GM12878 (cell line): ENCODE data around the gene AKR1C4. TPM values are rescaled to one million over a fixed set of nuclear protein-coding genes. Genes with fewer than 3 reads are reported as not detected.

ENCODE experiments used
- ATAC-seq: fragments of 200-7000 bp; cut with Tn5 transposase; 3 replicates; pipeline ENCODE4 v1.9.1; 2020; ENCODE audit warnings: mild to moderate bottlenecking, moderate library complexity
- BruUV-seq: library from RNA; stranded (reverse); fragments of 400-500 nt; replicated peaks from 2 replicates; lab custom pipeline; 2021; lab: Mats Ljungman, UMichigan
- CTCF ChIA-PET: fragments of 300-600 bp; sonication (Branson Sonifier 250); formaldehyde crosslinking; extraction: SDS; loops from one replicate; lab custom pipeline; 2021; ENCODE audit warnings: inconsistent platforms; lab: Yijun Ruan, JAX
- POLR2A ChIA-PET: fragments of 350-600 bp; formaldehyde crosslinking; extraction: SDS; loops from one replicate; lab custom pipeline; 2021; ENCODE audit warnings: inconsistent platforms; lab: Charles Lee
- RAD21 ChIA-PET: fragments of 300-600 bp; sonication (Branson Sonifier 250); formaldehyde crosslinking; loops from one replicate; lab custom pipeline; 2023; ENCODE audit warnings: antibody characterized with exemption; ENCODE audit not compliant: unreplicated experiment; lab: Charles Lee
- SMC1A ChIA-PET: fragments of 300-600 bp; sonication (Branson Sonifier 250); formaldehyde crosslinking; loops from one replicate; lab custom pipeline; 2023; ENCODE audit not compliant: unreplicated experiment, uncharacterized antibody; lab: Charles Lee
- DNase-seq: peaks from one replicate; pipeline ENCODE4 v3.0.0-alpha.2; 2011; ENCODE audit warnings: low read depth, low spot score
- FAIRE-seq: peaks from 3 replicates; lab custom pipeline; 2011; peaks lifted over from hg19 to GRCh38; lab: Jason Lieb, UNC
- H2AFZ ChIP-seq: 2 replicates; pipeline ENCODE4 v1.6.0; 2011; ENCODE audit warnings: low read depth, low read length, control low read depth; ENCODE audit not compliant: control insufficient read depth
- H3K27ac ChIP-seq: 2 replicates; pipeline ENCODE4 v1.5.1; 2011; ENCODE audit warnings: control low read depth; ENCODE audit not compliant: control insufficient read depth, insufficient read depth
- H3K27me3 ChIP-seq, 2 experiments: replicated peaks in 1 of 2; 2 replicates each; pipeline versions ENCODE4 v1.6.0 to v1.6.1; 2011; ENCODE audit warnings: low read length in 1 of 2; ENCODE audit not compliant: control insufficient read depth in 2 of 2, insufficient read depth in 2 of 2
- H3K36me3 ChIP-seq, 2 experiments: 2 replicates each; pipeline ENCODE4 v1.5.1; 2011; ENCODE audit warnings: low read length in 1 of 2; ENCODE audit not compliant: control insufficient read depth in 2 of 2, insufficient read depth in 2 of 2
- H3K4me1 ChIP-seq: 2 replicates; pipeline ENCODE4 v1.6.1; 2011; ENCODE audit warnings: mild to moderate bottlenecking, low read length, moderate library complexity, mixed read lengths; ENCODE audit not compliant: control insufficient read depth, insufficient read depth
- H3K4me2 ChIP-seq: 2 replicates; pipeline ENCODE4 v1.6.0; 2011; ENCODE audit warnings: control low read depth; ENCODE audit not compliant: control insufficient read depth, insufficient read depth
- H3K4me3 ChIP-seq: fragments of 200-600 bp; sonication (generic); 2 replicates; pipeline ENCODE4 v1.5.1; 2016
- H3K79me2 ChIP-seq: 2 replicates; pipeline ENCODE4 v1.6.0; 2011; ENCODE audit warnings: low read length; ENCODE audit not compliant: control insufficient read depth, insufficient read depth
- H3K9ac ChIP-seq: 2 replicates; pipeline ENCODE4 v1.8.0; 2011; ENCODE audit warnings: low read length, control low read depth, mixed read lengths; ENCODE audit not compliant: control insufficient read depth, insufficient read depth
- H3K9me3 ChIP-seq: replicated peaks from 3 replicates; pipeline ENCODE4 v1.5.1; 2011; ENCODE audit warnings: mild to moderate bottlenecking, low read length; ENCODE audit not compliant: control insufficient read depth, insufficient read depth
- H4K20me1 ChIP-seq: 2 replicates; pipeline ENCODE4 v1.6.0; 2011; ENCODE audit not compliant: control insufficient read depth, insufficient read depth
- EED ChIP-seq: sonication (generic); IDR thresholded peaks from 2 replicates; pipeline ENCODE4 v1.6.1; 2016; ENCODE audit warnings: antibody characterized with exemption, low read depth
- ELK1 ChIP-seq: IDR thresholded peaks from 2 replicates; pipeline ENCODE4 v1.6.1; 2012; ENCODE audit warnings: low read depth, low read length, improper control_type of control experiment
- NFIC ChIP-seq: IDR thresholded peaks from 2 replicates; pipeline ENCODE4 v1.6.1; 2012; ENCODE audit warnings: low read depth, mild to moderate bottlenecking, inconsistent platforms, low read length, moderate library complexity
- SPI1 ChIP-seq: IDR thresholded peaks from 2 replicates; pipeline ENCODE4 v1.6.1; 2011; ENCODE audit warnings: low read depth, mild to moderate bottlenecking, low read length, moderate library complexity, borderline replicate concordance; ENCODE audit not compliant: insufficient read depth
- ZNF207 ChIP-seq: fragments of 450-650 bp; IDR thresholded peaks from 2 replicates; pipeline ENCODE4 v1.6.1; 2014; ENCODE audit warnings: antibody characterized with exemption, mild to moderate bottlenecking, borderline replicate concordance
- ZNF384 ChIP-seq: IDR thresholded peaks from 2 replicates; pipeline ENCODE4 v1.6.1; 2012; ENCODE audit warnings: low read depth, mild to moderate bottlenecking, low read length, improper control_type of control experiment, borderline replicate concordance
- whole genome bisulfite sequencing: methylation state at CpG from one replicate; pipeline ENCODE4 v1.1.6; 2016; ENCODE audit warnings: low lambda C conversion rate; ENCODE audit not compliant: insufficient replicate concordance, insufficient coverage; ENCODE audit errors: missing lambda C conversion rate; 5-methylcytosine and 5-hydroxymethylcytosine counted together
- in situ Hi-C: fragments of 300-500 bp; cut with MboI; formaldehyde crosslinking; loops from 9 replicates; pipeline ENCODE4 v1.14.3; 2018; ENCODE audit warnings: mixed read lengths
- intact Hi-C: fragments of 100-400 bp; cut with micrococcal nuclease; formaldehyde crosslinking; loops from one replicate; pipeline ENCODE4 v1.14.2; 2022; ENCODE audit not compliant: unreplicated experiment
- polyA plus RNA-seq, 11 experiments: library from polyadenylated mRNA; depleted of rRNA in 4 of 11; unstranded in 6 of 11; stranded (reverse) in 5 of 11; fragments of >200 nt; fragmentation: Nextera tagmentation in 4 of 11; fragmentation: Illumina TruSeq in 1 of 11; extraction: Ambion mirVana in 4 of 11; extraction: Trizol in 1 of 11; gene quantifications; 1 replicate in 1 of 11; 2 replicates in 10 of 11; pipeline versions ENCODE4 v1.2.1 to v1.2.3, GENCODE V29; 2011 to 2016; ENCODE audit warnings: inconsistent platforms in 2 of 11, missing spikeins in 2 of 11, low read depth in 1 of 11
- total RNA-seq, 4 experiments: library from RNA; depleted of rRNA in 3 of 4; stranded (reverse); fragments of >200 nt in 3 of 4; fragmentation: Illumina TruSeq in 1 of 4; extraction: Trizol in 1 of 4; gene quantifications; 2 replicates each; pipeline versions ENCODE4 v1.2.1 to v1.2.3, GENCODE V29; 2013 to 2021
- TF ChIP-seq, protein P1 (sequence below): fragments of 450-650 bp; IDR thresholded peaks from 2 replicates; pipeline ENCODE4 v1.6.1; 2017; ENCODE audit warnings: borderline replicate concordance
- TF ChIP-seq, protein P2 (sequence below), 3 experiments: IDR thresholded peaks in 2 of 3; conservative IDR thresholded peaks in 1 of 3; 2 replicates each; pipeline ENCODE4 v1.5.1; 2011; ENCODE audit warnings: low read depth in 3 of 3, low read length in 3 of 3, mild to moderate bottlenecking in 3 of 3, control low read depth in 2 of 3, moderate library complexity in 2 of 3, inconsistent platforms in 1 of 3, mixed read lengths in 1 of 3; ENCODE audit not compliant: control insufficient read depth in 2 of 3, insufficient read depth in 1 of 3; ENCODE audit errors: extremely low read depth in 1 of 3
- TF ChIP-seq, protein P3 (sequence below): fragments of 450-650 bp; IDR thresholded peaks from 2 replicates; pipeline ENCODE4 v1.6.1; 2018; ENCODE audit warnings: mild to moderate bottlenecking, low read depth, moderate library complexity; ENCODE audit not compliant: partially characterized antibody
- TF ChIP-seq, protein P4 (sequence below): fragments of 450-650 bp; formaldehyde crosslinking; IDR thresholded peaks from 2 replicates; pipeline ENCODE4 v1.4.0; 2020; ENCODE audit warnings: mild to moderate bottlenecking, moderate library complexity

Gene AKR1C4
- total and polyA plus RNA-seq, 10 of the 15 experiments (the other 5 are each of a cell fraction or from before 2014, with no cell fraction given): 0.20 TPM; not detected in 9

GRCh38 chr10:5260828-5261227 is 64.2 kb downstream of the AKR1C4 start (continued):
- TF ChIP-seq SPI1 (no peak), NFIC (no peak)

DNA sequence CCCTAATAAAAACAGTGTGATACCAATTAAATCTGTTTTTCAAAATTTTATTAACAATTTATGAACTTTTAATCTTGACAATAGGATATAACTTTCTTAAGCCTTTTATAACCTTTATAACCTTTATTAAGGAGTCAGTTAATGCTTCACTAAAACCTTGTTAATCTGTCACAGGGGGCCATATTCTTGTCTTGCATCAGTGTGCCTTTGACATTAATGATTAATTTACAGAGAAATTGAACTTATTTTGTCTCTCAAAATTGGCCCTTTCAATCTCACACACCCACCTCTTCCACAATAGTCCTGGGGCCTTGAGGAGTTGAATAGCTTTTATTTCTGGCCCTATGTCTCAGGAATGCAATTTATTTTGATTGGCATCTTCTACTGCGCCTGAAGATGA is 68.5 kb downstream of the AKR1C4 start:
- H3K4me2 ChIP-seq: no peak overlapping the region
- DNase-seq (no peak), FAIRE-seq (no peak), ATAC-seq (no peak)
- H3K36me3 ChIP-seq: no peaks in the 10 kb centered on the region
- no peaks in the 10 kb centered on the region for H3K4me1 ChIP-seq
- BruUV-seq: no TSS peak
- no peak overlapping the region for H2AFZ ChIP-seq
- H3K9me3 ChIP-seq: no peaks in the 10 kb centered on the region
- in situ Hi-C loops (no loop called here), intact Hi-C loops (no loop called here)
- H3K4me3 ChIP-seq: no peak overlapping the region
- ChIA-PET CTCF (no interaction called here), RAD21 (no interaction called here), SMC1A (no interaction called here), POLR2A (no interaction called here)
- no peaks in the 10 kb centered on the region for H4K20me1 ChIP-seq
- WGBS: 0% methylated on average over 1 of the region's 1 CpG
- H3K79me2 ChIP-seq: no peaks in the 10 kb centered on the region
- no peak overlapping the region for H3K27ac ChIP-seq
- H3K27me3 ChIP-seq: no peaks in the 10 kb centered on the region
- H3K9ac ChIP-seq: no peak overlapping the region
- no peak for TF ChIP-seq NFIC
- TF ChIP-seq, protein P1, sequence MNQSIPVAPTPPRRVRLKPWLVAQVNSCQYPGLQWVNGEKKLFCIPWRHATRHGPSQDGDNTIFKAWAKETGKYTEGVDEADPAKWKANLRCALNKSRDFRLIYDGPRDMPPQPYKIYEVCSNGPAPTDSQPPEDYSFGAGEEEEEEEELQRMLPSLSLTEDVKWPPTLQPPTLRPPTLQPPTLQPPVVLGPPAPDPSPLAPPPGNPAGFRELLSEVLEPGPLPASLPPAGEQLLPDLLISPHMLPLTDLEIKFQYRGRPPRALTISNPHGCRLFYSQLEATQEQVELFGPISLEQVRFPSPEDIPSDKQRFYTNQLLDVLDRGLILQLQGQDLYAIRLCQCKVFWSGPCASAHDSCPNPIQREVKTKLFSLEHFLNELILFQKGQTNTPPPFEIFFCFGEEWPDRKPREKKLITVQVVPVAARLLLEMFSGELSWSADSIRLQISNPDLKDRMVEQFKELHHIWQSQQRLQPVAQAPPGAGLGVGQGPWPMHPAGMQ: no peak
- no peak for TF ChIP-seq ZNF384
- TF ChIP-seq, protein P2, sequence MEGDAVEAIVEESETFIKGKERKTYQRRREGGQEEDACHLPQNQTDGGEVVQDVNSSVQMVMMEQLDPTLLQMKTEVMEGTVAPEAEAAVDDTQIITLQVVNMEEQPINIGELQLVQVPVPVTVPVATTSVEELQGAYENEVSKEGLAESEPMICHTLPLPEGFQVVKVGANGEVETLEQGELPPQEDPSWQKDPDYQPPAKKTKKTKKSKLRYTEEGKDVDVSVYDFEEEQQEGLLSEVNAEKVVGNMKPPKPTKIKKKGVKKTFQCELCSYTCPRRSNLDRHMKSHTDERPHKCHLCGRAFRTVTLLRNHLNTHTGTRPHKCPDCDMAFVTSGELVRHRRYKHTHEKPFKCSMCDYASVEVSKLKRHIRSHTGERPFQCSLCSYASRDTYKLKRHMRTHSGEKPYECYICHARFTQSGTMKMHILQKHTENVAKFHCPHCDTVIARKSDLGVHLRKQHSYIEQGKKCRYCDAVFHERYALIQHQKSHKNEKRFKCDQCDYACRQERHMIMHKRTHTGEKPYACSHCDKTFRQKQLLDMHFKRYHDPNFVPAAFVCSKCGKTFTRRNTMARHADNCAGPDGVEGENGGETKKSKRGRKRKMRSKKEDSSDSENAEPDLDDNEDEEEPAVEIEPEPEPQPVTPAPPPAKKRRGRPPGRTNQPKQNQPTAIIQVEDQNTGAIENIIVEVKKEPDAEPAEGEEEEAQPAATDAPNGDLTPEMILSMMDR (IDR thresholded peaks at IDR 0.05 in 2 of 3, conservative IDR thresholded peaks at IDR 0.05 in 1 of 3; ENCODE audit: control insufficient read depth in 2 of 3, extremely low read depth in 1 of 3, insufficient read depth in 1 of 3, low read depth in 3 of 3, low read length in 3 of 3): no peak
- TF ChIP-seq, protein P3, sequence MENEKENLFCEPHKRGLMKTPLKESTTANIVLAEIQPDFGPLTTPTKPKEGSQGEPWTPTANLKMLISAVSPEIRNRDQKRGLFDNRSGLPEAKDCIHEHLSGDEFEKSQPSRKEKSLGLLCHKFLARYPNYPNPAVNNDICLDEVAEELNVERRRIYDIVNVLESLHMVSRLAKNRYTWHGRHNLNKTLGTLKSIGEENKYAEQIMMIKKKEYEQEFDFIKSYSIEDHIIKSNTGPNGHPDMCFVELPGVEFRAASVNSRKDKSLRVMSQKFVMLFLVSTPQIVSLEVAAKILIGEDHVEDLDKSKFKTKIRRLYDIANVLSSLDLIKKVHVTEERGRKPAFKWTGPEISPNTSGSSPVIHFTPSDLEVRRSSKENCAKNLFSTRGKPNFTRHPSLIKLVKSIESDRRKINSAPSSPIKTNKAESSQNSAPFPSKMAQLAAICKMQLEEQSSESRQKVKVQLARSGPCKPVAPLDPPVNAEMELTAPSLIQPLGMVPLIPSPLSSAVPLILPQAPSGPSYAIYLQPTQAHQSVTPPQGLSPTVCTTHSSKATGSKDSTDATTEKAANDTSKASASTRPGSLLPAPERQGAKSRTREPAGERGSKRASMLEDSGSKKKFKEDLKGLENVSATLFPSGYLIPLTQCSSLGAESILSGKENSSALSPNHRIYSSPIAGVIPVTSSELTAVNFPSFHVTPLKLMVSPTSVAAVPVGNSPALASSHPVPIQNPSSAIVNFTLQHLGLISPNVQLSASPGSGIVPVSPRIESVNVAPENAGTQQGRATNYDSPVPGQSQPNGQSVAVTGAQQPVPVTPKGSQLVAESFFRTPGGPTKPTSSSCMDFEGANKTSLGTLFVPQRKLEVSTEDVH: no peak
- TF ChIP-seq ELK1: no peak
- TF ChIP-seq, protein P4, sequence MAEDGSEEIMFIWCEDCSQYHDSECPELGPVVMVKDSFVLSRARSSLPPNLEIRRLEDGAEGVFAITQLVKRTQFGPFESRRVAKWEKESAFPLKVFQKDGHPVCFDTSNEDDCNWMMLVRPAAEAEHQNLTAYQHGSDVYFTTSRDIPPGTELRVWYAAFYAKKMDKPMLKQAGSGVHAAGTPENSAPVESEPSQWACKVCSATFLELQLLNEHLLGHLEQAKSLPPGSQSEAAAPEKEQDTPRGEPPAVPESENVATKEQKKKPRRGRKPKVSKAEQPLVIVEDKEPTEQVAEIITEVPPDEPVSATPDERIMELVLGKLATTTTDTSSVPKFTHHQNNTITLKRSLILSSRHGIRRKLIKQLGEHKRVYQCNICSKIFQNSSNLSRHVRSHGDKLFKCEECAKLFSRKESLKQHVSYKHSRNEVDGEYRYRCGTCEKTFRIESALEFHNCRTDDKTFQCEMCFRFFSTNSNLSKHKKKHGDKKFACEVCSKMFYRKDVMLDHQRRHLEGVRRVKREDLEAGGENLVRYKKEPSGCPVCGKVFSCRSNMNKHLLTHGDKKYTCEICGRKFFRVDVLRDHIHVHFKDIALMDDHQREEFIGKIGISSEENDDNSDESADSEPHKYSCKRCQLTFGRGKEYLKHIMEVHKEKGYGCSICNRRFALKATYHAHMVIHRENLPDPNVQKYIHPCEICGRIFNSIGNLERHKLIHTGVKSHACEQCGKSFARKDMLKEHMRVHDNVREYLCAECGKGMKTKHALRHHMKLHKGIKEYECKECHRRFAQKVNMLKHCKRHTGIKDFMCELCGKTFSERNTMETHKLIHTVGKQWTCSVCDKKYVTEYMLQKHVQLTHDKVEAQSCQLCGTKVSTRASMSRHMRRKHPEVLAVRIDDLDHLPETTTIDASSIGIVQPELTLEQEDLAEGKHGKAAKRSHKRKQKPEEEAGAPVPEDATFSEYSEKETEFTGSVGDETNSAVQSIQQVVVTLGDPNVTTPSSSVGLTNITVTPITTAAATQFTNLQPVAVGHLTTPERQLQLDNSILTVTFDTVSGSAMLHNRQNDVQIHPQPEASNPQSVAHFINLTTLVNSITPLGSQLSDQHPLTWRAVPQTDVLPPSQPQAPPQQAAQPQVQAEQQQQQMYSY (CRISPR knock-in tag): no peak
- no peak for TF ChIP-seq EED
- no peak for TF ChIP-seq ZNF207
